Neural progenitor cell (in vitro differentiated cells): ENCODE measurements around the gene CROCC2. TPM values are rescaled to one million over a fixed set of nuclear protein-coding genes. Genes with fewer than 3 reads are reported as not detected.

ENCODE experiments used
- DNase-seq: peaks from one replicate; pipeline ENCODE4 v3.0.0-alpha.2; 2016; ENCODE audit warnings: low spot score
- H2AFZ ChIP-seq: fragments of 200-600 bp; sonication (generic); replicated peaks from 2 replicates; pipeline ENCODE4 v1.6.1; 2016; ENCODE audit warnings: antibody characterized with exemption
- H3F3A ChIP-seq: fragments of 200-600 bp; sonication (generic); 2 replicates; pipeline ENCODE4 v1.6.1; 2016; ENCODE audit warnings: antibody characterized with exemption, low read depth
- H3K27ac ChIP-seq: fragments of 200-600 bp; sonication (generic); 2 replicates; pipeline ENCODE4 v1.5.1; 2016; ENCODE audit warnings: mild to moderate bottlenecking
- H3K27me3 ChIP-seq: fragments of 200-600 bp; sonication (generic); 2 replicates; pipeline ENCODE4 v1.6.1; 2016; ENCODE audit warnings: mild to moderate bottlenecking, moderate library complexity
- H3K36me3 ChIP-seq: fragments of 200-600 bp; sonication (generic); 2 replicates; pipeline ENCODE4 v1.5.1; 2016
- H3K4me1 ChIP-seq: fragments of 200-600 bp; sonication (generic); 2 replicates; pipeline ENCODE4 v1.6.1; 2016; ENCODE audit warnings: mixed run types
- H3K4me2 ChIP-seq: fragments of 200-600 bp; sonication (generic); 2 replicates; pipeline ENCODE4 v1.6.1; 2016
- H3K4me3 ChIP-seq: fragments of 200-600 bp; sonication (generic); 2 replicates; pipeline ENCODE4 v1.5.1; 2016
- H3K79me2 ChIP-seq: fragments of 200-600 bp; sonication (generic); 2 replicates; pipeline ENCODE4 v1.6.1; 2016; ENCODE audit warnings: low read depth
- H3K9ac ChIP-seq: fragments of 200-600 bp; sonication (generic); 2 replicates; pipeline ENCODE4 v1.6.1; 2016
- H3K9me3 ChIP-seq: fragments of 200-600 bp; sonication (generic); 2 replicates; pipeline ENCODE4 v1.5.1; 2016; ENCODE audit warnings: low read depth
- H4K20me1 ChIP-seq: fragments of 200-600 bp; sonication (generic); 2 replicates; pipeline ENCODE4 v1.6.1; 2016; ENCODE audit warnings: low read depth
- H3K27ac Mint-ChIP-seq: 3 replicates; pipeline ENCODE4 v1.8.0; 2021; ENCODE audit warnings: mixed read lengths
- H3K27me3 Mint-ChIP-seq: 2 replicates; pipeline ENCODE4 v1.8.0; 2022; ENCODE audit warnings: low read depth, mild to moderate bottlenecking, inconsistent platforms, moderate library complexity, mixed read lengths; ENCODE audit not compliant: insufficient read depth
- H3K36me3 Mint-ChIP-seq: 3 replicates; pipeline ENCODE4 v1.8.0; 2021; ENCODE audit warnings: mixed read lengths
- H3K4me1 Mint-ChIP-seq: 3 replicates; pipeline ENCODE4 v1.8.0; 2021; ENCODE audit warnings: mixed read lengths
- H3K4me3 Mint-ChIP-seq: 3 replicates; pipeline ENCODE4 v1.8.0; 2021; ENCODE audit warnings: mild to moderate bottlenecking, moderate library complexity, mixed read lengths
- H3K9me3 Mint-ChIP-seq: 3 replicates; pipeline ENCODE4 v1.8.0; 2020; ENCODE audit warnings: mixed read lengths
- EZH2 ChIP-seq: fragments of 200-600 bp; sonication (generic); IDR thresholded peaks from 2 replicates; pipeline ENCODE4 v1.6.1; 2017; ENCODE audit warnings: antibody characterized with exemption, mild to moderate bottlenecking, moderate library complexity
- EZH2phosphoT487 ChIP-seq: fragments of 200-600 bp; sonication (generic); IDR thresholded peaks from 2 replicates; pipeline ENCODE4 v1.6.1; 2017; ENCODE audit warnings: antibody characterized with exemption
- total RNA-seq: library from RNA; depleted of rRNA; stranded (reverse); fragments of >200 nt; gene quantifications from 2 replicates; pipeline ENCODE4 v1.2.3, GENCODE V29; 2015; ENCODE audit warnings: low replicate concordance
- TF ChIP-seq, protein P1 (sequence below): fragments of 200-600 bp; sonication (generic); IDR thresholded peaks from 2 replicates; pipeline ENCODE4 v1.5.1; 2017; ENCODE audit warnings: antibody characterized with exemption, mild to moderate bottlenecking

CROCC2 gene
- total RNA-seq, 1 donor from 2014 or later = not detected

DNA sequence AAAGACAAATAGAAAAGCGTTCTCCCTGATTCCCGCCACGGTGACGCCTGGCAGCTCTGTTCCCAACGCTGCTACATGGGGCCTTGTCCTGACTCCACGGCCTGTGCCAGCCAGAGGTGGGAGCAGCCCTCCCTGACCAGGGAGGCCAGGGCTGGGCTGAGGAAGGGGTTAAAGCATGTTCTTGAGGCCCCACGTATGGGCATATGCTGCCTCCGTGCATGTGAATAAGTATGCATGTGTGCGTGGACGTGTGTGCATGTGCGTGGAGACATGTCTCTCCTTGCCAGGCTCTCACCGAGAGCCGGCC is 90.7 kb downstream of the CROCC2 start:
- peaks cover 23% of the 10 kb centered on the region for H3K27me3 Mint-ChIP-seq
- Histone ChIP-seq H3K9ac (no peak overlapping the region), H3F3A (no peaks in the 10 kb centered on the region), H3K27me3 (peaks cover 54% of the 10 kb centered on the region), H2AFZ (no peak overlapping the region), H3K4me3 (no peak overlapping the region), H3K4me2 (no peak overlapping the region), H3K27ac (no peak overlapping the region), H3K36me3 (no peaks in the 10 kb centered on the region), H3K79me2 (no peaks in the 10 kb centered on the region), H3K9me3 (no peaks in the 10 kb centered on the region), H4K20me1 (peaks cover 5% of the 10 kb centered on the region), H3K4me1 (peaks cover 4% of the 10 kb centered on the region)
- no peak overlapping the region for H3K4me3 Mint-ChIP-seq
- TF ChIP-seq EZH2phosphoT487 (no peak), EZH2 (no peak)
- TF ChIP-seq, protein P1, sequence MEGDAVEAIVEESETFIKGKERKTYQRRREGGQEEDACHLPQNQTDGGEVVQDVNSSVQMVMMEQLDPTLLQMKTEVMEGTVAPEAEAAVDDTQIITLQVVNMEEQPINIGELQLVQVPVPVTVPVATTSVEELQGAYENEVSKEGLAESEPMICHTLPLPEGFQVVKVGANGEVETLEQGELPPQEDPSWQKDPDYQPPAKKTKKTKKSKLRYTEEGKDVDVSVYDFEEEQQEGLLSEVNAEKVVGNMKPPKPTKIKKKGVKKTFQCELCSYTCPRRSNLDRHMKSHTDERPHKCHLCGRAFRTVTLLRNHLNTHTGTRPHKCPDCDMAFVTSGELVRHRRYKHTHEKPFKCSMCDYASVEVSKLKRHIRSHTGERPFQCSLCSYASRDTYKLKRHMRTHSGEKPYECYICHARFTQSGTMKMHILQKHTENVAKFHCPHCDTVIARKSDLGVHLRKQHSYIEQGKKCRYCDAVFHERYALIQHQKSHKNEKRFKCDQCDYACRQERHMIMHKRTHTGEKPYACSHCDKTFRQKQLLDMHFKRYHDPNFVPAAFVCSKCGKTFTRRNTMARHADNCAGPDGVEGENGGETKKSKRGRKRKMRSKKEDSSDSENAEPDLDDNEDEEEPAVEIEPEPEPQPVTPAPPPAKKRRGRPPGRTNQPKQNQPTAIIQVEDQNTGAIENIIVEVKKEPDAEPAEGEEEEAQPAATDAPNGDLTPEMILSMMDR = no peak
- H3K27ac Mint-ChIP-seq = peak overlapping the region; percentile 60
- peaks cover 5% of the 10 kb centered on the region for H3K9me3 Mint-ChIP-seq
- peaks cover 3% of the 10 kb centered on the region for H3K36me3 Mint-ChIP-seq
- DNase-seq = no peak
- H3K4me1 Mint-ChIP-seq = peaks cover 26% of the 10 kb centered on the region

DNA sequence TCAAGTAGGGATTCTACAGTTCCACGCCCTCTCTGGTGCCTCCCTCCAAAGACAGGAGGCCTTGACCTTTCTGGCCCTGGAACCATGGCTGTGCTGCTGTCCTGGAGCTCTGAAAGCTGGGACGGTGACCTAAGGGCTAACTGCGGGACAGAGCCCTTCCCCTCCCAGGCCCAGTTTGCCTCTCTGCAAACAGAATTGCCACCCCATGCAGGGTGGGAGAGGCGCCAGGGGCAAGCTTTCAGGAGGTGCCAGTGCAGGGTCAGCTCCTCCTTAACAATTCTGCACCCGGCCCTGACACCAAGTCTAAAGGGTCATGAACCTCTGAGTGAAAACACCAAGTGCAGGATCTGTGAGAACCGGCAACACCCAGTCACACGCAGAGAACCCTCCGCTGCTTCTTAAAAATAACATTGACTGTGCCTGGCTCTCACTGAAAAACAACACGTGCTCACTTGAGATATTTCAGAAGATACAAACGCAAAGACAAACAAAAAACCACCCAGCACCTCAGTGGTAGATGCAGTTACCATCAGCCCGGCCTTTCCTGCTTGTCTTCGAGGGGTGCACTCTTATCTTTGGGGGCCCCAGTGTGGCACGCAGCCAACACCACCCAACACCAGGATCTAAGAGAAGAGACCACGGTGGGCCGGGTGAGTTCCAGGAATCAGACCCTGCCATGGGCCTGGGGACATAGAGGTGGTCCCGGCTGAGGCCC is 91.2 kb downstream of the CROCC2 start:
- peak overlapping the region; percentile 85 for H3K4me2 ChIP-seq
- H3K4me1 Mint-ChIP-seq = peaks cover 22% of the 10 kb centered on the region
- DNase-seq = no peak

DNA sequence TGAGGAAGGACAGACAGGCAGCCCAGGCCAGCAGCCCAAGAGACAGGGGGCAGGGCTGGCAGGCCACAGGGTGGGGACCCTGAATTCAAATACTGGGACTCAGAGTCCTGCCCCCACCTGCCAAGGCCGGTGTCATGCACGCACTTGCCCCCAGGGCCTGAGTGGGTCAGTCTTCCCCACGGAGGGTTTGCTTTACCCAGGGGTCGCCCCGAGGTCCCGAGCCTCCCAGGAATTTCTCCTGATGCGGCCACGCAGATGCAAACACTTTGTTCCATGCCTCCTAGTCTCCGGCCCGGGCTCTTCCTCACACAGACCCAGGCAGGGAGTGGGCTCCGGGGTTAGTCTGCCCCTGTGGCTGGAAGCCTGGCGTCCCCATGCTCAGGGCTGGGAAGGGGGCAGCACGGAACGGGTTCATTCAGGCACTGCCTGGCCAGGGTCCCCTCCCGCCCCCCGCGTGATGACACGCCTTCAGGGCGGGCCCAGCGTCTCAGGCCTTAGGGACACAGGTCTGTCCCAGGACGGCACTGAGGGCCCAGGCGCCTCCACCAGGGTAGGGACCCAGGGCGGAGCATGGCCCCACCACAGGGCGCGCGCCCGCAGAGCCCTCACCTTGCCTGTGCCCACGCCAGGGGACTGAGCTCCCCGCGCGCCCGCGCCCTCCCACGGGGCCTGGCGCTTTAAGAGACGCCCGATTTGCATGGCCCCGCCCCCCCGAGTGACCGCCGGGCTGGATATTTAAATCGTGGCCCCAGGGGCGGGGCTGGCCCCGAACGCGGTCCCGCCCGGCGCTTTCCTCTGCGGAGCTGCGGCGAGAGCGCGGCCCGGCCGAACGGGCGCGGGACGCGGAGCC is 91.9 kb downstream of the CROCC2 start, which contains the start of gene SNED1:
Gene SNED1 (plus strand): TSS at position 763 of the 850 bp plus-strand sequence. CDS start 220 bp downstream, outside the sequence.
- H3K27ac Mint-ChIP-seq = peak within 1 kb of the TSS; percentile 60
- Histone ChIP-seq H2AFZ (peak within 1 kb of the TSS; percentile 98), H3K27me3 (peaks cover 61% of the 10 kb centered on the region), H3F3A (no peaks in the 10 kb centered on the region), H3K4me1 (peaks cover 4% of the 10 kb centered on the region), H4K20me1 (peaks cover 5% of the 10 kb centered on the region), H3K4me3 (peak within 1 kb of the TSS; percentile 87), H3K9me3 (no peaks in the 10 kb centered on the region), H3K27ac (no peak within 1 kb of the TSS), H3K36me3 (no peaks in the 10 kb centered on the region), H3K4me2 (peak within 1 kb of the TSS; percentile 85), H3K79me2 (no peaks in the 10 kb centered on the region), H3K9ac (no peak within 1 kb of the TSS)
- H3K4me3 Mint-ChIP-seq = peak within 1 kb of the TSS; percentile 60
- peaks cover 6% of the 10 kb centered on the region for H3K9me3 Mint-ChIP-seq
- H3K27me3 Mint-ChIP-seq = peaks cover 18% of the 10 kb centered on the region
- peak; percentile 95 for DNase-seq
- H3K4me1 Mint-ChIP-seq = peaks cover 20% of the 10 kb centered on the region
- TF ChIP-seq, protein P1 = no peak
- TF ChIP-seq EZH2 = peak; percentile 11
- TF ChIP-seq EZH2phosphoT487 = no peak
- H3K36me3 Mint-ChIP-seq = peaks cover 3% of the 10 kb centered on the region

More for the DNA sequence above, 91.2 kb downstream of the CROCC2 start:
- H3K9me3 Mint-ChIP-seq = peaks cover 5% of the 10 kb centered on the region
- Histone ChIP-seq H2AFZ (no peak overlapping the region), H3K79me2 (no peaks in the 10 kb centered on the region), H3K9ac (no peak overlapping the region), H3K4me1 (peaks cover 4% of the 10 kb centered on the region), H3K4me3 (no peak overlapping the region), H3F3A (no peaks in the 10 kb centered on the region), H3K9me3 (no peaks in the 10 kb centered on the region), H3K27me3 (peaks cover 60% of the 10 kb centered on the region), H4K20me1 (peaks cover 5% of the 10 kb centered on the region), H3K36me3 (no peaks in the 10 kb centered on the region), H3K27ac (no peak overlapping the region)
- H3K4me3 Mint-ChIP-seq = peak overlapping the region; percentile 60
- peaks cover 3% of the 10 kb centered on the region for H3K36me3 Mint-ChIP-seq
- H3K27ac Mint-ChIP-seq = peak overlapping the region; percentile 60
- TF ChIP-seq, protein P1 = no peak
- TF ChIP-seq EZH2phosphoT487 = no peak
- TF ChIP-seq EZH2 = no peak
- H3K27me3 Mint-ChIP-seq = peaks cover 20% of the 10 kb centered on the region
